ENCODE results near the gene CEBPB. TPM values are rescaled to one million over a fixed set of nuclear protein-coding genes. Genes with fewer than 3 reads are reported as not detected.
"Not testable (repeated sequence)": the region's sequence is repeated elsewhere in the genome, so short reads cannot be mapped to it uniquely, and the experiment has no call there.

The CEBPB gene
- total RNA-seq, 1 donor from 2014 or later: 59.4 TPM

- ATAC-seq: peak; percentile 13
- intact Hi-C loops (cut with micrococcal nuclease): no loop called here
- peak; percentile 86 for DNase-seq
These were observed 474 bp downstream of the CEBPB start for GRCh38 chr20:50191065-50191543.

- intact Hi-C loops (cut with micrococcal nuclease): no loop called here
- ATAC-seq (peak; percentile 9), DNase-seq (peak; percentile 77)
These were observed 1.1 kb downstream of the CEBPB start for GRCh38 chr20:50191544-50192363.

- peak; percentile 87 for DNase-seq
- peak; percentile 40 for ATAC-seq
- intact Hi-C loops (cut with micrococcal nuclease): no loop called here
These were observed 2.0 kb downstream of the CEBPB start for GRCh38 chr20:50192364-50193198.

GRCh38 chr20:50193199-50193835 lies 2.7 kb downstream of the CEBPB start:
- ATAC-seq (no peak), DNase-seq (peak; percentile 51)
- intact Hi-C loops (cut with micrococcal nuclease): no loop called here

- ATAC-seq (no peak), DNase-seq (no peak)
- intact Hi-C loops (cut with micrococcal nuclease): no loop called here
These were observed 3.3 kb downstream of the CEBPB start for GRCh38 chr20:50193836-50194421.

GRCh38 chr20:50194422-50194830 lies 3.8 kb downstream of the CEBPB start:
- no peak for ATAC-seq
- intact Hi-C loops (cut with micrococcal nuclease): no loop called here
- DNase-seq: no peak

GRCh38 chr20:50194831-50195523 lies 4.3 kb downstream of the CEBPB start:
- ATAC-seq: no peak
- intact Hi-C loops (cut with micrococcal nuclease): no loop called here
- DNase-seq: no peak

GRCh38 chr20:50195524-50196120 lies 5.0 kb downstream of the CEBPB start:
- no peak for ATAC-seq
- DNase-seq: no peak
- intact Hi-C loops (cut with micrococcal nuclease): no loop called here

- intact Hi-C loops (cut with micrococcal nuclease): no loop called here
- ATAC-seq (no peak), DNase-seq (no peak)
These were observed 5.6 kb downstream of the CEBPB start for GRCh38 chr20:50196248-50196647.

GRCh38 chr20:50196896-50197295 lies 6.3 kb downstream of the CEBPB start:
- no peak for ATAC-seq
- intact Hi-C loops (cut with micrococcal nuclease): no loop called here
- no peak for DNase-seq

- ATAC-seq (no peak), DNase-seq (no peak)
- intact Hi-C loops (cut with micrococcal nuclease): no loop called here
These were observed 7.0 kb downstream of the CEBPB start for GRCh38 chr20:50197463-50198179.

GRCh38 chr20:50198180-50198666 lies 7.6 kb downstream of the CEBPB start:
- ATAC-seq (no peak), DNase-seq (no peak)
- intact Hi-C loops (cut with micrococcal nuclease): no loop called here

- DNase-seq: no peak
- ATAC-seq: no peak
These were observed 8.1 kb downstream of the CEBPB start for GRCh38 chr20:50198716-50199115.

GRCh38 chr20:50199703-50200102 lies 9.1 kb downstream of the CEBPB start:
- DNase-seq (no peak), ATAC-seq (no peak)
- intact Hi-C loops (cut with micrococcal nuclease): no loop called here

More at GRCh38 chr20:50198716-50199115, 8.1 kb downstream of the CEBPB start:
- intact Hi-C loops (cut with micrococcal nuclease): no loop called here

- DNase-seq (peak; percentile 69), ATAC-seq (peak; percentile 81)
- intact Hi-C loops (cut with micrococcal nuclease): no loop called here
These were observed 10.0 kb downstream of the CEBPB start for GRCh38 chr20:50200482-50201104.

GRCh38 chr20:50201710-50202109 lies 11.1 kb downstream of the CEBPB start:
- intact Hi-C loops (cut with micrococcal nuclease); DNase-seq; ATAC-seq: not testable (repeated sequence)

- intact Hi-C loops (cut with micrococcal nuclease): no loop called here
- DNase-seq: no peak
- no peak for ATAC-seq
These were observed 12.0 kb downstream of the CEBPB start for GRCh38 chr20:50202677-50203076.
